Measurements from ENCODE around the gene KRTAP13-3.

KRTAP13-3 gene

GRCh38 chr21:30425826-30426225 is at the start of gene KRTAP13-3:
Gene KRTAP13-3 (minus strand): TSS chr21:30425926. CDS start chr21:30425912, 14 bp downstream.
- Histone ChIP-seq H3K27ac (no peak within 1 kb of the TSS), H3K4me3 (no peak within 1 kb of the TSS)
- DNase-seq (ENCODE audit: low spot score), result no peak
- TF ChIP-seq CTCF (IDR thresholded peaks at IDR 0.05), result no peak

- H3K4me3 ChIP-seq, result no peak overlapping the region
- no peak for TF ChIP-seq CTCF (IDR thresholded peaks at IDR 0.05)
- no peak for DNase-seq (ENCODE audit: low spot score)
- H3K27ac ChIP-seq, result no peak overlapping the region
These were observed 43.4 kb upstream of the KRTAP13-3 start for GRCh38 chr21:30468900-30469714.

GRCh38 chr21:30463713-30464112 is 38.0 kb upstream of the KRTAP13-3 start:
- DNase-seq (ENCODE audit: low spot score), result no peak
- no peak overlapping the region for H3K4me3 ChIP-seq
- no peak overlapping the region for H3K27ac ChIP-seq
- no peak for TF ChIP-seq CTCF (IDR thresholded peaks at IDR 0.05)

- no peak for TF ChIP-seq CTCF (IDR thresholded peaks at IDR 0.05)
- no peak for DNase-seq (ENCODE audit: low spot score)
- no peak overlapping the region for H3K27ac ChIP-seq
- H3K4me3 ChIP-seq, result no peak overlapping the region
These were observed 22.8 kb upstream of the KRTAP13-3 start for GRCh38 chr21:30448514-30448913.

GRCh38 chr21:30447056-30447455 is 21.3 kb upstream of the KRTAP13-3 start:
- TF ChIP-seq CTCF (IDR thresholded peaks at IDR 0.05), result no peak
- no peak for DNase-seq (ENCODE audit: low spot score)
- H3K27ac ChIP-seq, result no peak overlapping the region

GRCh38 chr21:30444204-30444603 is 18.5 kb upstream of the KRTAP13-3 start:
- no peak for DNase-seq (ENCODE audit: low spot score)
- no peak overlapping the region for H3K27ac ChIP-seq
- H3K4me3 ChIP-seq, result no peak overlapping the region
- no peak for TF ChIP-seq CTCF (IDR thresholded peaks at IDR 0.05)

More at GRCh38 chr21:30447056-30447455, 21.3 kb upstream of the KRTAP13-3 start:
- no peak overlapping the region for H3K4me3 ChIP-seq

GRCh38 chr21:30443226-30443625 is 17.5 kb upstream of the KRTAP13-3 start:
- Histone ChIP-seq H3K27ac (no peak overlapping the region), H3K4me3 (no peak overlapping the region)
- DNase-seq (ENCODE audit: low spot score), result no peak
- no peak for TF ChIP-seq CTCF (IDR thresholded peaks at IDR 0.05)
